NK-92 treated with Interleukin-12 subunit alpha and Interleukin-12 subunit beta, amount 100 ng/mL, for 24 hours (cell line): ENCODE measurements around the gene MRPL48.
"Not testable (repeated sequence)": the region's sequence is repeated elsewhere in the genome, so short reads cannot be mapped to it uniquely, and the experiment has no call there.

Experiments
- DNase-seq: peaks from one replicate; lab custom pipeline; 2025; lab: John Stamatoyannopoulos, UW

The MRPL48 gene

GRCh38 chr11:73839123-73839457 is 51.4 kb downstream of the MRPL48 start:
- no peak for DNase-seq

- DNase-seq, result no peak
These were observed 63.5 kb downstream of the MRPL48 start for GRCh38 chr11:73851046-73851764.

- DNase-seq, result no peak
These were observed 64.4 kb downstream of the MRPL48 start for GRCh38 chr11:73852049-73852448.

DNA sequence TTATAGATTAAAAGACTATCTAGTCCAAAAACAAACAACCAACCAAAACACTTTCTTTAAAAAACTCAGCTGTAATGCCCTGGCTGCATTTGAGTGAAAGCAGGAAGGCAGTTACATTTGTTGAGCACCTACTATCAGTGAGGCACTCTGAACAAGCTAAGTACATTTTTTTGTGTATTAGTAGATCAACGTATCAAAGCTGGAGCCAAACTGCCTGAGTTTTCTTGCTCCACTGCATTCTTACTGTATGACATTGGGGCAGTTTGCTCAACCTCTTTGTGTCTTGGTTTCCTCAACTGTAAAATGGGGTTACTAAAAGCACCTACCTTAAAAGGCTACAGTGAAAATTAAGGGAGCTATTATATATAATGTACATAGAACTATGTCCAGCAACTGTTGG is 67.0 kb downstream of the MRPL48 start:
- no peak for DNase-seq

DNA sequence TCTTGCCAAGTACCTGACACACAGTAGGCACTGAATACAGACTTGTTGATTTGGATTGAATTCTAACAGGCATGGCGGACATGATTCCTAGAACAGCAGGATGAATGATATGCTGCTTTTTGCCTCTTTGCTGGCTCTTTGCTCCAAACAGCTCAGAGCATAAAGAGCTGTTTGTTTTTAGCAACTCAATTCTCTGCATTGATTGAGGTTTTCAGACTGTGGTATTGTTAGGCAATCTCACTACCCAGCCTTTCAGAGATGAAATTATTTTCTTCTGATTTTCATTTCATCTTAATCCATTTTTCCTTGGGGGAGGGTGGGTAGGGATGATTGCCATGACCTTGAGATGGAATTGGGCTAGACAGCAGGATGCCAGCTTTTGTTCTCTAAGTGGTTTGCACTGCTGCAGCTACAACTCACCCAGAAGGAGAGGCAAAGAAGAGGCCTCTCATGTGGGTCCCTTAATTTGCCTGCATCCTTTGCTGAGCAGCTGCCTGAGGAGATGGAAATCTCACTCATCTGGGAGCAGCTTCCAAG is 68.4 kb downstream of the MRPL48 start:
- DNase-seq, result no peak

DNA sequence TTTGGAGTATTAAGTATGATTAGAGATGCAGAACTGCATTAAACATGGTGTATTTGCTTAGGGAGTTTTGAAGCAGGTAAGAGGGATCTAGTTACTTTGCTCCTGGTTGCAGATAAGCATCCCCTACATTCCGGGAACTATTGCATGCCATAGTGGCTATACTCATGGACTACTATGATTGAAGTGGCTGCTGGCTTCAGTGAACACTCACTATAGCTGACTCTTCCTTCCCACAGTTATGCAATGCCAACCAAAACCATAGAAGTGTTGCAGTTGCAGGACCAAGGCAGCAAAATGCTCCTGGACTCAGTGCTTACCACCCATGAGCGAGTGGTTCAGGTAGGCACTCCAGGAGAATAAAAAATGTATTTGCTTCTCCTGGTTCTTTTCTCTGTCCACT is 72.0 kb downstream of the MRPL48 start:
- DNase-seq, result no peak

GRCh38 chr11:73860202-73860601 is 72.5 kb downstream of the MRPL48 start:
- no peak for DNase-seq

DNA sequence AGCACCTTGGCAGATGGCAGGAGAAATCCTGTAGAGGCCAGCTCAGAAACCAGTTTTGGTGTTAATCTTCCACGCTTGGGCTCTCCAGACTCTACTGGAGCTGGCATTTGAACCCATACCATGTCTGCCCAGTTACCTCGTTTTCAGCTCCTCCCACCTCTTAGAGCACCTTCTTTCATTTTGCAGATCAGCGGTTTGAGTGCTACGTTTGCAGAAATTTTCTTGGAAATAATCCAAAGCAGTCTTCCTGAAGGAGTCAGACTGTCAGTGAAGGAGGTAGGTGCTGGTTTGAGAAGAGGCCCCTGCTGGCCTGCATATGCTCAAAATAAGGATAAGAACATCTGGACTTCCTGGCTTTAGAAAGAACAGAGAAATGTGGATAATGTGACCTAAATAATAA is 75.3 kb downstream of the MRPL48 start:
- no peak for DNase-seq

- DNase-seq, result no peak
These were observed 78.5 kb downstream of the MRPL48 start for GRCh38 chr11:73866095-73866579.

GRCh38 chr11:73866586-73866996 is 78.9 kb downstream of the MRPL48 start:
- no peak for DNase-seq

DNA sequence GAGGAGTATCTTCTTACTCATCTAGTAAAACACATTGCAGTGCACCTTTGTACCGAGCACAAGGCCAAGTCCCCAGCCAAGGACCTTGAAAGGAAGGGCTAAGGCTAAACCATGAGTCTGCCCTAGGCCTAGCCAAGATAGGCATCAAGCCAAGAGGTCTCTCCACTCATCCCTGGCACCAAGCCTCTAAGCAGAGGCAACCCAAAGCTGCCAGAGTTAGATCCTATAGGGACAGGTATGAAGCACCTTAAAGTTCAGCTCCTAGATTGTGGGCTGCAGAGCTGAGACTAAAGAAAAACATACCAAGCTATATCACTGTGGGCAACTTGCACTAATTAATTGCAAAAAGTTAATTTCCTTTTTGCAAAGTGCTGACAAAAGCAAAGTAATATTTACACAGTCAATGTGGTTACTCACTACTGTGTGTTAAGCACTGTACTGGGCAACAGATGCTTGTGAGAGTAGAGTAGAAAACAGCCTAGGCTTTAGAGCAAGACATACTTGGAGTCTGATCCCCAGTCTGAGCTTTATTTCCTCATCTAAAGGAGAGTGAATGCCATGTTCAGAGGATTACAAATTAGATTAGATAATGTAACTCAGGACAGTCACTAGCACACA is 81.8 kb downstream of the MRPL48 start:
- no peak for DNase-seq

DNA sequence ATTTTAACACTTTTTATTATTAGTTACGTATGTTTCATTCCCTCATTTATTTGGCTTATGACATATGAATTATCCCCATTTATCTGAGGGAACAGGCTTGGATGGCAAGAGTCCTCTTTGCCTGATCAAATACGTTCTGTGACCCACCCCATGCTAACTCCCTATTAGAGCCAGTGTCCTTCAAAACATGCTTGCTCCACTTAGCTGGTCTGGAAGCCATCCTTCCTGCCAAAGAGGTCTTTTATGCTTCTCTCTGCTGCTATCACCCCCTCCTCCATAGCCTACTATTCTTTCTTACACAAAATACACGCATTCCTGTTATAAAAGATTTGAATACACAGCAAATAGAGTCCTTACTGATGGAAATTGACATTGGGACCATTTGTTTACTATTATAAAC is 82.6 kb downstream of the MRPL48 start:
- no peak for DNase-seq

GRCh38 chr11:73872749-73873357 is 85.2 kb downstream of the MRPL48 start:
- DNase-seq, result no peak

DNA sequence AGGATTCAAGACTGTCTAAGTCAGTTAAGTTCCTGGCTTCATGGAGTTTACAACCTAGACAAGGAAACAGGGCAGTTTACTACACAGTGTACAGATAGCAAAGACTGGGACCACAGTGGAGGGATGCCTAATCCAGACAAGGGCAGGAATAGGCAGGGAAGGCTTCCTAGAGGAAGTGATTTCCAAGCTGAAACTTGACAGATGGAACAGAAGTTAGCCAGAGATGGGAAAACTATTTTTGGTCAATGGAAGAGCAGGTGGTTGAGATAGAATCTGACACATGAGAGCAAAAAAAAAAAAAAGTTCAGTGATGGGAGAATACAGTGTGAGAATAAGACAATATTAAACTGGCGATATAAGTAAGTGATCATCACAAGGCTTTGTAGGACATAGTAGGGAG is 87.7 kb downstream of the MRPL48 start:
- DNase-seq, result no peak

DNA sequence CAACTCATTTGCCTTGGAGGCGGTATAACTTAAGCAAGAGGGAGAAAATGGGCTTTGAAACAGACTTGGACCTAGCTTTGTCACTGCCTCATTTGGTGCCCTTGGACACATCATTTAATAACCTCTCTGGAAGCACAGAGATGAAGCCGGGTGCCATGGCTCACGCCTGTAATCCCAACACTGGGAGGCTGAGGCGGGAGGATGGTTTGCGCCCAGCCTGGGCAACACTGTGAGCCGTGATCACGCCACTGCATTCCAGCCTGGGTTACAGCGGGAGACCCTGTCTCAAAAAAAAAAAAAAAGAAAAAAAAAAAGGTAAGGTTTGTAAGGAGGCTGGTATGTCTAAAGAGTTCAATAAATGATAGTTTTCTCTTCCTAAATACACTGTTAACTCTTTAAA is 88.2 kb downstream of the MRPL48 start:
- no peak for DNase-seq

GRCh38 chr11:73876424-73877310 is 89.0 kb downstream of the MRPL48 start, which contains the start of the genes COA4 and PAAF1:
Gene COA4, minus strand, starts transcription at chr11:73876846. Its CDS starts 3,468 bp downstream, at chr11:73873378.
Gene PAAF1, plus strand, starts transcription at chr11:73876999. Its CDS starts 23 bp downstream, at chr11:73877022.
- DNase-seq, result peak; percentile 93

DNA sequence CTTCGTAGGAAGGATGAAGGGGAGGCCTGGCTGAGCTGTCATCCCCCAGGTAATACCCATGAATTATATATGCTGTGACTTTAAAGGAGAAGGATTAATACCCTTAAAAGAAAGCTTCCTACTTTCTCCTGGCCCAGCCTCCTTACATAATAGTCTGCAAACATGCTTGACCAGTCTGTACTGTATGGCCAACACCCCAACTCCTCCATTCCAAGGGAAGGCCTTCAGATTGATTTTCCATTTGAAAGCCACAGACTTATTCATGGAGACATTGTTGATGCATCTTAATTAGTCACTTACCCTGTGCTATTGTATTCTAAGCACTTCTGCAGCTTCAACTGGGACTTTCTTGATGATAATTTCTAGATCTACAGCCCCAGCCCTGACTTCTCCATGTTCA is 91.1 kb downstream of the MRPL48 start:
- no peak for DNase-seq

DNA sequence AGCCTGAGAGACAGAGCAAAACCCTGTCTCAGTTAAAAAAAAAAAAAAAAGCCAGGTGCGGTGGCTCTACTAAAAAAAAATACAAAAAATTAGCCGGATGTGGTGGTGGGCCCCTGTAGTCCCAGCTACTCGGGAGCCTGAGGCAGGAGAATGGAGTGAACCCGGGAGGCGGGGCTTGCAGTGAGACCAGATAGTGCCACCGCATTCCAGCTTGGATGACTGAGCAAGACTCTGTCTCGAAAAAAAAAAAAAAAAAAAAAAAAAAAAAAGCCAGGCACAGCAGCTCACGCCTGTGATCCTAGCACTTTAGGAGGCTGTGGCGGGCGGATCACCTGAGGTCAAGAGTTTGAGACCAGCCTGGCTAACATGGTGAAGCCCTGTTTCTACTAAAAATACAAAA is 92.8 kb downstream of the MRPL48 start:
- not testable (repeated sequence) for DNase-seq

GRCh38 chr11:73883856-73884255 is 96.2 kb downstream of the MRPL48 start:
- DNase-seq, result no peak

DNA sequence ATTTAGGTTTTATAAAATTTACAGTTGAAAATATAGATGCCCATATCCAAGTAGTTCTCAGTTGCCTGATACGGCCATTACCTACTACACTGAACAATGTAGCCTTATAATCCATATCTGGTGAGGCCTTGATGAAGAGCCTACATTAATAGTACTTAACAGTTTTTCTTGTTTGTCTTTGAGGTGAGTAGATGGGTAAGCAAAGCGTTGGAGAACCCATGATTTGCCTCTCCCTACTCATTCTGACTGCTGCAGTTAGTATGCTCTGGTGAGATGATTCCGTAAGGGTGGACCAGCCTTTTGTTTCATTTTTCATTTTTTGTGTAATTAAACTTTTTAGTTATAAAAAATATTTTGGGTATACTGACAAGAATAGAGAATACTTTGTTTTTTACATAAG is 100.6 kb downstream of the MRPL48 start:
- no peak for DNase-seq

DNA sequence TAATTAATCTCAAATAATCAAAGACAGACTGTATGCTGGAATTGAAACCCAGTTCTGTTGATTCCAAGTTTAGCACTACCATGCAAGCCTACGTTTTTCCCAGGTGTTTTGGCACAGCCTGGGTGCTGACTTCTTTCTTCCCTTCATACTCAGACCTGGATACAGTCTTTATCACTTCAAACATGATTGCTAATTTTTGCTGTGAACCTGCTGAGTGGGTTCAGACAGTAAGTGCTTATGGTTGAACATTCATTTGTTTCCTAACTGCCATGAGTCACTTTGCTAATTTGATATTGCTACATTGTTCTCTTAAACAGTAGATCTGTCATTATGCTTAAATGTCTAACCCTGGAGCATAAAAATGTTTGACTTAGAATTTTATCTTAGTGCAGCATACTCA is 101.3 kb downstream of the MRPL48 start:
- no peak for DNase-seq

DNA sequence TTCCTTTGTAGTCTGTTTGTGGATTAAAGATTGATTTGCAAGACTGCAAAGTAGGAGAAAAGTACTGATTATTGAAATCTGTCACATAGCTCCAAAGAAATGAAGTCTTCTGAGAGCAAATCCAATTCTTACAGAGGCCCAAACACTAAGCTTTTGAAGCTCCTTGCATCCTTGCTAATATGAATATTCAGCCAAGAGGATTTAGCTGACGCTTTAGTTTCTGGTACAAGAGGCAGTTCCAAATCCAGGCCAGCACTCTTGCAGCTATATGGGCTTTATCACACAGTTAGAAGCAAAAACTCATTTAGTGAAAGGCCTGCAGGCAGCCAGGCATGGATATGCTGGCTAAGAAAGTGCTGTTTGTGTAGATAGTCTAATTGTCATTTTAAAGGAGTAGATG is 101.9 kb downstream of the MRPL48 start:
- DNase-seq, result no peak
